OCI-LY7 (cell line): Measurements from ENCODE around the gene TRA2A.

Source experiments
- CTCF ChIP-seq: fragments of 200-600 bp; sonication (generic); conservative IDR thresholded peaks from 2 replicates; pipeline ENCODE4 v1.5.1; 2014; ENCODE audit warnings: mild to moderate bottlenecking, antibody characterized with exemption, low read length, moderate library complexity, mixed read lengths
- EZH2phosphoT487 ChIP-seq: fragments of 200-600 bp; sonication (generic); IDR thresholded peaks from 2 replicates; pipeline ENCODE4 v1.6.1; 2018; ENCODE audit warnings: low read depth, borderline replicate concordance, mild to moderate bottlenecking, mixed run types, antibody characterized with exemption, low read length, moderate library complexity, mixed read lengths

- TF ChIP-seq CTCF (no peak), EZH2phosphoT487 (no peak)
Observed at GRCh38 chr7:23514755-23515154, 17.0 kb downstream of the TRA2A start.
